ENCODE results near the gene CYLD.

The CYLD gene

DNA sequence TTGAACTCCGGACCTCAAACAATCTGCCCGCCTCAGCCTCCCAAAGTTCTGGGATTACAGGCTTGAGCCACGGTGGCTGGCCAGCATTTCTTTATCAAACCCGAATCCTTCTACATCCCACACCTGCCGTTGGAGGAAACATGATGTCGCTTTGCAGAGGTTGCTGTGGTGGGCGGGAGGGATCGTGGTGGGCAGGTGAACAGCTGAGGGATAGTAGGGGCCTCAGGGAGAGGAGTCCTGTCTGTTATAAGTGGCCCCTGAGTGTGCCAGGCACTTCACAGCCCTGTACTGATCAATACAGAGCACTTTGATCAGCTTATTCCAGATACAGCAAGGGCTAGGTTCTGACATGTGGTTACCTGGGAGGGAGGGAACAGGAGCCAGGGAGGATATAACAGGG, 76.5 kb downstream of the CYLD start:
- no peak for DNase-seq (ENCODE audit: low read depth in 2 of 2)

DNA sequence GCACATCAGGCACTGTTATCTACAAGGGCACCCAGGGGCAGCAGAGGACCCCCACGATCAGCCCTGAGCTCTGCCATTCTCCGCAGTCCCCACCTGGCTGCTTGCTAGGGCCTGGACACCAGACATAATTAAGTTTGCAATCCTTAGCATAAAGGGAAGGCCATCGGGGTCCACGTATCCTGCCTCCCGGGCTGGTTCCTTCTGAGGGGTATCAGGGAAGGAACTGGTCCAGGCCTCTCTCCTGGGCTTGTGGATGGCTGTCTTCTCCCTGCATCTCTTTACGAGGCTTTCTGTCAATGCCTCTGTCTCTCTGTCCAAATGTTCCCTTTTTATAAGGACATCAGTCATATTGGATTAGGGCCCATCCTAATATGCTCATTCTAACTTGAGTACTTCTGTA, 77.8 kb downstream of the CYLD start:
- no peak for DNase-seq (ENCODE audit: low read depth in 2 of 2)

DNA sequence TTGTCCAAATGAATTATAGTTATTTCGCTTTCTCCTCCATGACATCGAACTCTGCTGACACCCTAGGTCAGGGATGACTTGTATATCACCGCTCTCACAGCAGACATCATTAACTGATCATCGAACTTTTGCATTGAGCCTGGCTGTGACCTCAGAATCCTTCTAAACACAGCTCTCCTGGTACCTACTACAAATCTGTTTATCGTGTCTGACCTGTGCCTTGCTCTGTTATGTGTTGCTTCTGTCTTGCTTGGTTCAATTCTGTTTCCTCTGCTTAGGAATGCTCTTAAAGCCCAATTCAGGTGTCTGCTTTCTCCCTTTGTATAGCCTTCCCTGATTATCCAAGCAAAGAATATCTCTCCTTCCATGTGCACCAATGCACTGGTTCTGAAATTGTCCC, 78.3 kb downstream of the CYLD start:
- DNase-seq (ENCODE audit: low read depth in 2 of 2) = no peak

DNA sequence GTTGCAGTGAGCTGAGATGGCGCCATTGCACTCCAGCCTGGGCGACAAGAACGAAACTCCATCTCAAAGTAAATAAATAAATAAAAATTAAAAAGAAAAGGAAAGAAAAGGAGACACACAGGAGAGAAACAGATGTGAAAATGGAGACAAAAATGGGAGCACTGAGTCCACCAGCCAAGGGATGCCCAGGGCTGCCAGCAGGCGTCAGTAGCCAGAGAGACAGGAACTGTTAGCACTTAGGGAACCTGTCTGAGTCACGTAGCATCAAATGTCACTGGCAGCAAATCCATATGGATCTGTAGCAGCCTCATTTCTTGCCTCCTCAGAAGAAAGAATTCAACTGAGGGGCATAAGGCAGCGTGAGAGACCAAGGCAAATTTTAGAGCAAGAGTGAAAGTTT, 79.7 kb downstream of the CYLD start:
- DNase-seq (ENCODE audit: low read depth in 2 of 2) = no peak

DNA sequence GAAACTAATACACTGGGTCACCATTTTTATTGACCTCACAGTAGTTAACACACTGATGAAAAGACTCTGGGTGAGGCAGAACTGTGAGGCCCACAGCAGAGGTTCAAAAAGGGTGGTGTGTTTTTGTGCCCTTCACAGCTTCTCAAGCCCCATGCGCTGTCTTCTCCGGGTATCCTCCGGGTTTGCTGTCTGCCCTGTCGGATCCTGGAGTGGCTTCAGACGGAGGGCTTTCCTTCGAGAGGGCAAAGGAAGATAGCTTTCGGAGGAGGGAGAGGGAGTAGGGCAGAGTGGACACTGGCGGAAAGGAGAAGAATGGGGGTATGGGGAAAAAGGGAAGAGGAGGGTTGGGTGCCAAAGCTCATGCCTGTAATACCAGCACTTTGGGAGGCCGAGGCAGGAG, 80.8 kb downstream of the CYLD start:
- DNase-seq (ENCODE audit: low read depth in 2 of 2) = no peak

DNA sequence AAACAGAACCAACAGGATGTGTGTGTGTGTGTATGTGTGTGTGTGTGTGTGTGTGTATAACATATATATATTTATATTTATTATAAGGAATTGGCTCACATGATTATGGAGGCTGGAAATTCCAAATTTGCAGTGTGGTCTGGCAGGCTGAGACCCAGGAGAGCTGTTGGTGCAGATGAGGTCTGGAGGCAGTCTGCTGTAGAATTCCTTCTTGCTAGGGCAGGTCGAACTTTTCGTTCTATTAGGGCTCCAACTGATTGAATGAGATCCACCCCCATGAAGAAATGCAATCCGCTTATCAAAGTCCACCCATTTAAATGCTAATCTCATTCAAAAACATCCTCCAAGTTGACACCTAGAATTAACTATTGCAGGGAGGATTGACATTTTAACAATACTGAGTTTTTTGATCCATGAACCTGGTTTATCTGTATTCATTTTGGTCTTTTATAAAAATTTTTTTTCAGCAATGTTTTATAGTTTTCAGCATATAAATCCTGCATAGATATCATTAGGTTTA, 85.0 kb downstream of the CYLD start:
- DNase-seq (ENCODE audit: low read depth in 2 of 2) = no peak

DNA sequence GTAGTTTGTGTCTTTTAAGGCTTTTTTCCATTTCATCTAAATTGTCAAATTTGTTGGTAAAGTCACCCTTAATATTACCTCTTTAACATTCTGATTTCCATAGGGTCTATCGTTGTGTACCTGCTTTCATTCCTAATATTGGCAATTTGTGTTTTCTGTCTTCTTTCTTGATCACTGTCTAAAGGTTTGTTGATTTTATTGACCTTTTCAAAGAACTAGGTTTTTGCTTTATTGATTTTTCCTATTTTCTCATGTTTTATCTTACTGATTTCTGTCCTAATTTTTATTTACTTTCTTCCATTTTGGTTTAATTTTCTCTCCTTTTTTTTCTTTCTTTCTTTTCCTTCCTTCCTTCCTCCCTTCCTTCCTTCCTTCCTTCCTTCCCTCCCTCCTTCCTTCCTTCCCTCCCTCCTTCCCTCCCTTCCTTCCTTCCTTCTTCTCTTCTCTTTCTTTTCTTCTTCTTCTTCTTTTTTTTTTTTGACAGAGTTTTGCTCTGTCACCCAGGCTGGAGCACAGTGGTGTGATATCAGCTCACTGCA, 86.3 kb downstream of the CYLD start:
- DNase-seq (ENCODE audit: low read depth in 2 of 2) = no peak

DNA sequence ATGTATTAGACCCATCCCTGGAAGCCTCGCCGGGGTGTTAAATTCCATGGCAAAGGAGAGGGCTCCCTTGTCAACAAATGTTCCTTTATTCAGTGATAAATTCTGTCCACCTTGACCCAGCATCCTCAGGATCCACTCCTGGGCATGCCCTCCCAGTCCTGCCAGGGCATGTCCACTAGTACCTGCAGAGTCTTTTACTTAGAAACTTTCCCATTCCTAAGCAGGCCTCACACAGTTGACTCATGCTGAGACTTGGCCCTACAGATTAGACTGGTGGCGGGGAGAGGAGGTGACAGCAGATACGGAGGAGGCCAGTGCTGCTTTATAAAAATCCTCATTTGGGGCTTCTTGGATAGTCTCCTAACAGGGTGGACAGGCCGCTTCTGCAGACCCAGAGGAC, 88.8 kb downstream of the CYLD start:
- no peak for DNase-seq (ENCODE audit: low read depth in 2 of 2)

DNA sequence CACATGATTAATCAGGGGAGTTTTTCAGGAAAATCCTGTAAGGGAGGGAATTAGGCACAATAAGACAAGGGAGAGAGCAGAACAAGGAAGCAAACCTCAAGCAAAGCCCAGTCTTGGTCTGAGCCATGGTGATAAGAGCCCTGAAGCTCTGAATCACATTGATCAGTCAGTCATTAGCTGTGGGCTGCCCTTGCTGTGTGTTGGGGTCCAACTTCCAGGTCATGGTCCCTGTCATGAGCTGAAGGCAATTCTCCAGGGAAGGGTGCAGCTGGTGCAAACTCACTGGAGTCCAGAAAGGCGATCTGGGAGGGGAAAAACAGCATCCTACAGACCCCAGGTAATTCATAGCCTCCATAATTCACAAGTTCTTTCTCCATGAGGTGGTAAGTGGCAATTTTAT, 89.9 kb downstream of the CYLD start:
- DNase-seq (ENCODE audit: low read depth in 2 of 2) = no peak

DNA sequence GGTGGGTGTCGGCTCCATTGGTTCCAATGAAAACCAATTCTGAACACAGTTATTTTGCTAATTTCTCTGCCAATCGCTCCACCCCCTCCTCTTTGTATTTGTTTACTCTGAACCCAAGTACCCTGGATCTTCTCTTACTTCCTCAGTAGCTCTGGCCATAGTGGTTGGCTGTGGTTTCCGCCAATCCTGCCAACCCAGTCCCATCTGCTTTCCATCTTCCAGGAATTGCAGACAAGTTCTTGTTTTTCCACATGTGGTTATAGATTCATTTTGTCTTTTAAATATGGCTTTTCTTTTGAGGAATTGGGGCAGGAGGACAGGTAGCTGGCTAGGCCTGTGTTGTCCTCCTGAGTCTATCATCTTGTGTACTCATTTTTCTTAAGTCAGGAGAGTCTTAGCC, 92.0 kb downstream of the CYLD start:
- DNase-seq (ENCODE audit: low read depth in 2 of 2) = no peak

DNA sequence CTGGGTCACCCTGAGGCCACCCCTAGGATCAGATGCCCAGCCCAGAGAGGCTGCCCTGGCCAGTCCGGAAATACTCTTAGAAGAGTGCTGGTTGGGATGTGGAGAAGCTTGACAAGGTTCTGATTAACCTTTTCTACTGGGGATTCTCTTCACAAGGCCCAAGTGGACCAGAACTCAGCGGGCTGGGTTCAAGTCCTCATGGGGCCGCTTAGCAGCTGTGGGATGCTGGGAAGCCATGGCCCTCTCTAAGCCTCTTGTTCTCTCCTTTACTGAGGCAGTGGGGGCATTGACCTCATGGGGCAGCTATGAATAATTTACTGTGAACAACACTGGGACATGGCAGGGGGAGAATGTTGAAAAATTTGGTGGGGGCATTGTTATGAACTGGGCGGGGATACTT, 92.8 kb downstream of the CYLD start:
- no peak for DNase-seq (ENCODE audit: low read depth in 2 of 2)

DNA sequence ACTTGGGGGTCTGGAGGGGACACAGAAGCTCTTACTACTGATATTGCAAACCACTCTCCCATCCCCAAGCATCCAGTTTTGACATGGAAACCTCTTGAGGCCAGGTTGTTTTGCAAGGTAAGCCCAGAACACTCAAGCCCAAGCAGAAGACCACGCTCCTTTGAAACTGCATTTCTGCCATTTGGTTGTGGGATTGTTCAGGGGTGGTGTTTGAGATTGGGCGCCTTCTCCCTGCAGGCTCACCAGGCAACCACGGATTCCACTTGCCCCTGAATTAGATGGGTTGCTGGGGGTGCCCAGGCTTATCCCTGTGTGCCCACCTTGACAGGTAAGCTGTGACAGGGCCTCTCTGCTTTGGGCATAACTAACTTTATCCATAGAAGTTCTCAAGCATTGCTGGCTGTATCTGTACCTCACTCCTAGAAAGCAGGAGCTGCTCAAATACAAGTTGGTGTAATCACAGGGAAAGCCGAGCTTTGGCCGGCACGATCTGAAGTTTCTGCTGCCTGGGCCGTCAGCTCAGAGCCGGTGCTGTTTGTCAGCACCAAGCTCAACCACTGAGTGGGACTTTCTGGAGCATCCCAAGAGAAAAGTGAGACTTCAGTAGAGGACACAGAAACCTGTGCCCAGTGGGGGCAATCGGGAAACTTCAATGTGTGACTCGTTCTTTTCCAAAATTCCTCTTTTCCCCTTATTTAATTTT, 93.6 kb downstream of the CYLD start:
- no peak for DNase-seq (ENCODE audit: low read depth in 2 of 2)

DNA sequence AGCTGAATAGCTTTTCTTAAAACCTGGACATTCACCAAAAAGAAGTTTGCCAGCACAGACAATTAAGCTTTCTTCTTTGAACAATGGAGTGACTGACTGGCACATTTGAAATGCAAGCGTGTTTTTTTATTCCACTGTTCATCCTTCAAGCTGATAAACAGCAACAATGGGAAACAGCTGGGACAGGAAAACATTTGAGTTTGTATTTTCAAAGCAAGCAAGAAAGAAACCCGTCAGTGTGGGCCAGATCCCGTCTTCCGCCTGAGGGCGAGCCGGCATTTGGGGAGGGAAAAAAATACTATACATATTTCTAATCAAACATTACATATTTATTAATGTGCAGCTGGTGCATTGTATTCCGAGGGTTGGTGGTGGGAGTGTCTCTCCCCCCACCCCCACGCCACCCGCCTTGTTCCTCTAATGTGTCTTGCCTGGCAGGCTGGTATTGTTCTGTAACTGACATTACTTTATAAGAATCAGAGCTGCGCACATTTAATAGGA, 94.3 kb downstream of the CYLD start:
- DNase-seq (ENCODE audit: low read depth in 2 of 2) = no peak

DNA sequence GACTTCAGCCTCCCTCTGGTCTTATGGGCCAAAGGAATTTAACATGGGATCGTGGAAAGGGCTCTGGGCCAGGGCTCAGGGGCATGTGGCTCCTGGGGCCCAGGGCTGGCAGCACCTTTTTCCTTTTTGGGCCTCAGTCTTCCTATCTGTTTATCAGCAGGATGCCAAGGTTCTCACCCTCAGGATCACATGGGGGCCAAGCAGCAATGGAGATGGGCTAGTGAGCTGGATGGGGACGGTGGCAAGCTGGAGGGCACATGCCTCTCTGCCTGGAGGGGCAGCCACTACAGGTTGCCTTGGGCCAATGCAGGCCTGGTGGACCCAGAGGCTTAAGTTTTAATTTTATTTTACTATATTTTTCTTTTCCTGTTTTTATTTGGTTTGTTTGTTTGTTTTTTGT, 95.4 kb downstream of the CYLD start:
- no peak for DNase-seq (ENCODE audit: low read depth in 2 of 2)

DNA sequence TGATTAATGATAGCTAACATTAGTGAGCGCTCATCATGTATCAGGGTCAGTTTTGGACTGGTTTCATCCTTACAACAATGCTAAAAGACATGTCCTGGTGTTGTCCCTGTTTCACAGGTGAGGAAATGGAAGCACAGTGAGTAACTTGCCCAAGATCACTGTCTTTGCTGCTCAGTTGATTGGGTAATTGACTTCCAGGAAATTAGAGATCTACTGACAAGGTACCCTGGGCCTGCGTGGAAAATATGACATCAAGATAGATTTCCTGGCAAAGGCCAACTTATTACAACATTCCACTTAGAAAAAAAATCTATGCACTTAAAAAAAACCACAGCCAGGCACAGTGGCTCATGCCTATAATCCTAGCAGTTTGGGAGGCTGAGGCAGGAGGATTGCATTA, 96.3 kb downstream of the CYLD start:
- DNase-seq (ENCODE audit: low read depth in 2 of 2) = no peak

DNA sequence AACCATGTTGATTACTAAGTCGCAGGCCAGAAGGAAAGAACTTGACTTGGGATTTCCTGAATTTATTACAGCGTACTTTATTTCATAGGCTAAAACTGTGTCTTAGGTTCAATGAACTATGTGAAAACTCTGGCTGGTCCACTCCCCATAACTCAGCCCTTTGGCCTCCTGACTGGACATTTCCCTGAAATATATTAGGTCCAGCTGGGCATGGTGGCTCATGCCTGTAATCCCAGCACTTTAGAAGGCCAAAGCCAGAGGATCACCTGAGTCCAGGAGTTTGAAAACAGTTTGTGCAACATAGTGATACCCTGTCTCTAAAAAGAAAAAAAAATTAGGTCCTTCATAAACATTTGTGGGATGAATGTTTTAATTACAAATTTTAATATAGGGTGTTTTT, 97.0 kb downstream of the CYLD start:
- no peak for DNase-seq (ENCODE audit: low read depth in 2 of 2)

DNA sequence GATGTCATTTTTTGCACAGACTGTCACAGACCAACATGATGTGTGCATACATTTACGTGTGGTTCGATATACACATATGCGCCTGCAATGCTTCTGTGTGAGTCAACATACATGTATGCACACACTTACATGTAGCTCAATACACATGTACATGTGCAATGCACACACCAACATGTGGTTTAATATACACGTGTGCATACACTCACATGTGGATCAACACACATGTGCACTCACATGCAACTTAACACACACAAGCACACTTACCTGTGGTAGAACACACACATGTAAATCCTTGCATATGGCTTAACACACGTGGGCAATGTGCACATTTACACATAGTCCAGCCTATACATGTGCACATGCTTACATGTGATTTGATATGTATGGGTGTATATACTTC, 97.5 kb downstream of the CYLD start:
- no peak for DNase-seq (ENCODE audit: low read depth in 2 of 2)

DNA sequence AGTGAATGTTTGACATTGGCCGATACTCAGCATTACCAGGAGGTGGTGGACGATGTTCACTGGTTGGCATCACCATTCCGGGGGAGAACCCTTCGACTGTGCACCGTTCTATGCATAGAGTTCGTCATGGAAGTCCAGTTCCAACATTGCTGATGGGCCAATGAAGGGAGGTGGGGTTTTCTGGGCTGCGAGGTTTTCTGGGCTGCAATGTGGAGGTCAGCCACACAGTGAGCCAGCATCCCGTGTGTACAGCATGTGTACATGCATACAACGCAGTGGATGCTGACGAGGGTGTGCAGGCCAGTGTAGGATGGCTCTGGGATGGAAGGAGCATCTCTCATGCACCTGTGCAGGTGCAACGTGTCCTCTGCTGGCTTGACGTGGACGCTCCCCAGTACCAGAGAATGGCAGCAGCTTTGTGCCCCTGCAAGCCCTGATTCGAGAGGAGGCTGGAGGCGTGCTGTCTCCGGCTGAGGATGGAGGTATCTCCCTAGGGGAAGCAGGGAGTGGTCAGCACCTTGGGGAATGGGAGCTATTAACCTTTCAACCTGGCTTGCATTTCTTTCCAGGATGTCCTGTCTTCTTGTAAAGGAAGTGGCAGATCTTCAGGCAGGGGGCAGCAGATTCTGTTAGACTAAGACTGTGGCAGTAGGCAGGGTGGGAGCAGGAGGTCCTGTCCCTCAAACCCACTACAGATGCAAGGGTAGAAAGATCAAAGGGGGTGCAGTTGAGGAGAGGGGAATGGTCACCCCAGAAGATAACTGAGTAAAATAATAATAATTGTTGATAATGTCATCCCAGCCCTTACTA, 98.2 kb downstream of the CYLD start:
- no peak for DNase-seq (ENCODE audit: low read depth in 2 of 2)

DNA sequence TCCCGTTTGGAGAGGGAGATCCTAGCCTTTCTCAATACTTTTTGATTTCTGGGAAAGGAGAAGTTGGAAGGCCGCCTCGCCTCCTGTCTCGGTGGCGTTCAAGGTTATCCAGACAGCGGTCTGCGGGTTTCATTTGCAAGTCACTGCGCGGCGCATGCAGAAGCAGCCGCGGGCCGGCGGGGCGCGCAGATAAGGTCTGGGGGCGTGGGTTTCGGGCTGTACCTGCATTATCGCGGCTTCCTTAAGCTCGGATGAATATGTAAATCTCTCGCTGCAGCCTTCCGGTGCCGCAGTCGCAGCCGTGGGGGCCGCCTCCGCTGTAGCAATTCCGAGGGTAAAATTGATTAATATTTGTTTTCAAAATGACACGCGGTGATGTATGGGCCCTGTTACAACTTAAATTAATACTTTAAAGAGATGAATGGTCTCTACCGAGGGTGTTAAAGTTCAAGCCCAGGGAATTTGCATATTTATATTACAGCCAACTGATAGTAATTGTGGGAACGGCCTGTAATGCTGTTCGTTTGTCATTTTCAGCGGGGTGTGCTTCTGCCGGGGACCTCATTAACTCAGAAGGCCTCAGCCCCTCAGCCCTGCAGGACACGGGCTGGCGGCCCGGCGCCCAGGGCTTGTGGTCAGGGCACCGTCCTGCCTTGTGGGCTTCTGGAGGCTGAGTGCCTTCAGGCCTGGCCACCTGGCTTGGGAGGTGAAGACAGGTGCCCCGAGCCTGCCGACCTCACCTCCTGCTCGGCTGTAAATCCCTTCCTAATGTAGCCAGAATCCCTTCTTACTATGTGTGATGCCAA, 99.4 kb downstream of the CYLD start:
- peak; percentile 10 to 44 for DNase-seq (ENCODE audit: low read depth in 2 of 2)

DNA sequence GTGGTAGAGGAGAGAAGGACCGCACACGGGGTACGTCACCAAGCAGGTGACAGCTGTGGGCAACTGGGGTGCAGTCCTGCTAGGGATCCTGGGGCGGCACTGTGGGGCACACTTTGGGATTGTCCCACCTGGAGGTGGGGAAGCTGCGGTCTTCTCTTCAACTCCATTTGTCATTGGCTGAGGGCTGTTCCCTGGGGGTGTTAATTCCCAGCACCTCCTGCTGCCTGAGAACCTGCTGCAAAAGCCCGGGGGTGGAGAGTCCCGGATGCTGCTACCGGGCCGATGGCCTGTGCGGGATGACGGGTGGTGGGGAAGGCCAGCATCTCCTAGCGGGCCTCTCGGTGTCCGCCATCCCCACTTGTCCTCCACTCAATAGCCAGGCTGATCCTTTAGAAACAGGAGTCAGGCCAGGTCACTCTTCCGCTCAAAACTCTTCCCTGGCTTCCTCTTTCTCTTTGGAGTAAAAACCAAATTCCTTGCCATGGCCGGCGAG, 100.2 kb downstream of the CYLD start:
- no peak for DNase-seq (ENCODE audit: low read depth in 2 of 2)

DNA sequence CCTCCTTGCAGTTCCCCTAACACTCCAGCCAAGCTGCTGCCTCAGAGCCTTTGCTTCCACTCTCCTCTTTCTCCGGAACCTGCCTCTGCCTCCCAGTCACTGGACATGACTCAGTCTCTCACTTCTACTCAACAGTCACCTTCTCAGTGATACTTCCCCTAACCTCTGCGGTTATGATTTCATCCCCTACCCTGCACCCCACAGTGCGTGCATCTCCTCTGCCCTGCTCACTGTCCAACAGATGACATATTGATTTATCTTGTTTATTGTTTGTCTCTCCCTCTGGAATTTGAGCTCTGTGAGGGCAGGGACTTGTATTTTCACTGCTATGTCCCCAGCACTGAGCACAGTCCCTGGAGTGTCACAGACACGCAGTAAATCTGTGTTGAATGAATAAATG, 100.7 kb downstream of the CYLD start:
- DNase-seq (ENCODE audit: low read depth in 2 of 2) = peak in 1 of 2 donors; percentile 17

DNA sequence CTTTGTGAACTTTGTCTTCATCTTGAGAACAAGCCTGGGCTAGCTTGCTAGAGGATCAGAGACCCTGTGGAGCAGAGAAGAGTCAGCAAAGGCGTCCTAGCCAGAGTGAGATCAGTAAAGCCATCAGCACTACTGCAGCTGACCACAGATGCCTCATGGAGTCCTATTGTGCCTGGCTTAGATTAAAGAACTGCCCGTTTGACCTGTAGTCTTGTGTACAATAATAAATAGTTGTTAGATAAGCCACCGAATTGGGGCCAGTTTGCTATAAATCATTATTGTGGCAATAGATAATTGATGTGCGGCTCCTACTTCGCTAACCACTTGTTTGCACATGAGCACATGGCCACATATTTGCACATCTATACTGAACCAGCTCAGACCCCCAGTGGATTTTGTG, 103.0 kb downstream of the CYLD start:
- DNase-seq (ENCODE audit: low read depth in 2 of 2) = no peak
